Measurements from ENCODE around the gene OXA1L. TPM values are rescaled to one million over a fixed set of nuclear protein-coding genes. Genes with fewer than 3 reads are reported as not detected.

The OXA1L gene
- total and polyA plus RNA-seq, 4 donors, result 53.6 to 106 (median 61.8) TPM

GRCh38 chr14:22794551-22794951, 28.1 kb downstream of the OXA1L start:
- Histone ChIP-seq H3K4me1 (ENCODE audit: control insufficient read depth in 4 of 4, insufficient read depth in 4 of 4, low read length in 3 of 4) (peaks cover 0 to 3% (median 1%) of the 10 kb centered on the region in 4 donors), H3K4me3 (ENCODE audit: low read depth in 1 of 3, low read length in 3 of 3) (no peak overlapping the region), H3K9me3 (ENCODE audit: control insufficient read depth in 4 of 4, low read length in 3 of 4) (no peaks in the 10 kb centered on the region), H3K27me3 (ENCODE audit: control insufficient read depth in 4 of 4, insufficient read depth in 4 of 4, low read length in 3 of 4) (no peaks in the 10 kb centered on the region), H3K36me3 (ENCODE audit: control insufficient read depth in 4 of 4, insufficient read depth in 3 of 4, low read depth in 1 of 4, low read length in 3 of 4) (no peaks in the 10 kb centered on the region), H3K9ac (ENCODE audit: low read depth in 1 of 2, low read length in 2 of 2) (no peak overlapping the region), H3K27ac (ENCODE audit: low read depth in 1 of 2, low read length in 2 of 2) (no peak overlapping the region)
- WGBS, result 88% methylated on average over 7 of the region's 7 CpGs
- DNase-seq (ENCODE audit: low spot score), result no peak
- no peak for TF ChIP-seq FOXA2 (IDR thresholded peaks at IDR 0.05)
- no peak for TF ChIP-seq HNF4A (conservative IDR thresholded peaks at IDR 0.05)
- TF ChIP-seq SP1 (IDR thresholded peaks at IDR 0.05), result no peak
- TF ChIP-seq EGR1 (IDR thresholded peaks at IDR 0.05; ENCODE audit: low read depth in 2 of 2), result no peak
- TF ChIP-seq, protein P1, sequence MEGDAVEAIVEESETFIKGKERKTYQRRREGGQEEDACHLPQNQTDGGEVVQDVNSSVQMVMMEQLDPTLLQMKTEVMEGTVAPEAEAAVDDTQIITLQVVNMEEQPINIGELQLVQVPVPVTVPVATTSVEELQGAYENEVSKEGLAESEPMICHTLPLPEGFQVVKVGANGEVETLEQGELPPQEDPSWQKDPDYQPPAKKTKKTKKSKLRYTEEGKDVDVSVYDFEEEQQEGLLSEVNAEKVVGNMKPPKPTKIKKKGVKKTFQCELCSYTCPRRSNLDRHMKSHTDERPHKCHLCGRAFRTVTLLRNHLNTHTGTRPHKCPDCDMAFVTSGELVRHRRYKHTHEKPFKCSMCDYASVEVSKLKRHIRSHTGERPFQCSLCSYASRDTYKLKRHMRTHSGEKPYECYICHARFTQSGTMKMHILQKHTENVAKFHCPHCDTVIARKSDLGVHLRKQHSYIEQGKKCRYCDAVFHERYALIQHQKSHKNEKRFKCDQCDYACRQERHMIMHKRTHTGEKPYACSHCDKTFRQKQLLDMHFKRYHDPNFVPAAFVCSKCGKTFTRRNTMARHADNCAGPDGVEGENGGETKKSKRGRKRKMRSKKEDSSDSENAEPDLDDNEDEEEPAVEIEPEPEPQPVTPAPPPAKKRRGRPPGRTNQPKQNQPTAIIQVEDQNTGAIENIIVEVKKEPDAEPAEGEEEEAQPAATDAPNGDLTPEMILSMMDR (IDR thresholded peaks at IDR 0.05; ENCODE audit: low read depth, low read length, missing input control), result no peak
- no peak for TF ChIP-seq FOXA1 (IDR thresholded peaks at IDR 0.05)

- no peaks in the 10 kb centered on the region for H3K27me3 ChIP-seq (ENCODE audit: control insufficient read depth in 4 of 4, insufficient read depth in 4 of 4, low read length in 3 of 4)
- DNase-seq (ENCODE audit: low spot score), result no peak
- 53% methylated on average over 5 of the region's 5 CpGs for WGBS
- no peaks in the 10 kb centered on the region for H3K9me3 ChIP-seq (ENCODE audit: control insufficient read depth in 4 of 4, low read length in 3 of 4)
- H3K9ac ChIP-seq (ENCODE audit: low read depth in 1 of 2, low read length in 2 of 2), result no peak overlapping the region
- no peak overlapping the region for H3K27ac ChIP-seq (ENCODE audit: low read depth in 1 of 2, low read length in 2 of 2)
- TF ChIP-seq FOXA2 (IDR thresholded peaks at IDR 0.05) (no peak), HNF4G (IDR thresholded peaks at IDR 0.05) (no peak), TAF1 (conservative IDR thresholded peaks at IDR 0.05) (no peak), FOXA1 (IDR thresholded peaks at IDR 0.05) (no peak), RXRA (IDR thresholded peaks at IDR 0.05) (no peak), NR2F2 (IDR thresholded peaks at IDR 0.05) (no peak), GABPA (IDR thresholded peaks at IDR 0.05 in 1 of 2, conservative IDR thresholded peaks at IDR 0.05 in 1 of 2) (no peak), ZBTB33 (IDR thresholded peaks at IDR 0.05) (no peak), SP1 (IDR thresholded peaks at IDR 0.05) (no peak), ATF3 (IDR thresholded peaks at IDR 0.05) (no peak), MAX (IDR thresholded peaks at IDR 0.05) (no peak), HNF4A (conservative IDR thresholded peaks at IDR 0.05) (no peak), YY1 (IDR thresholded peaks at IDR 0.05) (no peak), EGR1 (IDR thresholded peaks at IDR 0.05; ENCODE audit: low read depth in 2 of 2) (no peak), JUND (IDR thresholded peaks at IDR 0.05) (no peak), REST (IDR thresholded peaks at IDR 0.05) (no peak), RAD21 (IDR thresholded peaks at IDR 0.05) (no peak)
- TF ChIP-seq, protein P1 (IDR thresholded peaks at IDR 0.05; ENCODE audit: low read depth, low read length, missing input control), result no peak
- no peak overlapping the region for H3K4me3 ChIP-seq (ENCODE audit: low read depth in 1 of 3, low read length in 3 of 3)
- H3K4me1 ChIP-seq (ENCODE audit: control insufficient read depth in 4 of 4, insufficient read depth in 4 of 4, low read length in 3 of 4), result peaks cover 0 to 3% (median 1%) of the 10 kb centered on the region in 4 donors
- no peaks in the 10 kb centered on the region for H3K36me3 ChIP-seq (ENCODE audit: control insufficient read depth in 4 of 4, insufficient read depth in 3 of 4, low read depth in 1 of 4, low read length in 3 of 4)
Measured at GRCh38 chr14:22796087-22796707, 29.7 kb downstream of the OXA1L start.
